ENCODE results near the gene ECE1. TPM values are rescaled to one million over a fixed set of nuclear protein-coding genes. Genes with fewer than 3 reads are reported as not detected.

Gene ECE1
- total RNA-seq, 2 donors from 2014 or later = 75.4 to 219 TPM

DNA sequence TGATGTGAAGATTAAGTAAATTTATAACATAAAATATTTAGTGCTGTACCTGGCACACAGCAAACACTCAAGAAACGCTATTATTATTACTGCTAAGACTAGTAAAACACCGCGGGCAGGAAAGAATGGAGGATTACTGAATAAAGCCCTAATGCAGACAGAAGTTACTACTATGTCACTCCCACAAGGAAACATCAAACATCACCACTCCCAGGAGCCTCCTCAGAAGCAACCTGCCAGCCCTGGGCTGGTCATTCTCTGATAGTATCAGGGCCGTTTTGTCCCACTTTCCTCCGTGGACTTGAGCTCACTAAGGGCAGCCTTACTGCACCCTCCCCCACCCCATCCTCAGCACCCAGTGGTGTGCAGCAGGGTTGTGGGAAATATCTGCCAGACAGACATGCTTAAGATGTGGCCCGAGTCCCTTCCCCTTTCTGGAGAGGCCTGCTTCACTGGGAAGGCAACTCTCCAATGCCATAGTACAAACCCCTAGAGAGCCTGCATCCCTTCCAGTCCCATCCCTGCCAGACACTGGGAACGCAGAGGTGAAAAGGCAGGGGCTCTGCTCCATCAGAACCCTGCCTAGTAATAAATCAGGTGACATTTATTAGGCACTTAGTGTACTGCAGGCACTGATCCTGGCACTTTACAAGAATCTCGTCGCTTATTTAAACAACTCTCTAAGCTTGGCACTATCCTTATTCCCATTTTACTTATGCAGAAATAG is 41.7 kb upstream of the ECE1 start:
- H3K4me1 Mint-ChIP-seq = peaks cover 47% of the 10 kb centered on the region
- no peaks in the 10 kb centered on the region for H3K27me3 Mint-ChIP-seq
- ATAC-seq (replicated peaks) = no peak
- peak overlapping the region; percentile 13 for H3K4me3 Mint-ChIP-seq
- no peaks in the 10 kb centered on the region for H3K9me3 Mint-ChIP-seq
- H3K27ac Mint-ChIP-seq = peak overlapping the region; percentile 38
- H3K36me3 Mint-ChIP-seq (ENCODE audit: low read depth) = peaks cover 75% of the 10 kb centered on the region

DNA sequence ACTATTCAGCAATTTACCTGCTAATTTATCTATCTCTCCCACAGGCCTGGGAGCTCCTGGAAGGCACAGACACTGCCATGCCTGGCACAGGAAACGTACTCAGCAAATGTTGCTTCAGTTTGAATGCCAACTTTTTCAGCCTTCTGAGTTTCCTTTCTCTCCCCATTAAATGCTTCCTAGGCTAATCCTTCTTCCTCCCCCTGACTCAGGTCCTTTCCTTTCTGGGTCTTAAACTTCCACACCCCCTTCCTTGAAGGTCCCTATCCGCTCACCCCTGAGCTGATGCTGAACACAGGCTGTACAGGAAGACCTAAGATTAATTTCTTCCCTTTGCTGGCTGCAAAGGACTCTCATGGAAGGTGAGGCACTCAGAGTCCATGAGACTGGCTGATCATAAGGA is 40.3 kb upstream of the ECE1 start:
- peak overlapping the region; percentile 36 for H3K27ac Mint-ChIP-seq
- ATAC-seq (replicated peaks) = no peak
- H3K36me3 Mint-ChIP-seq (ENCODE audit: low read depth) = peaks cover 75% of the 10 kb centered on the region
- H3K9me3 Mint-ChIP-seq = no peaks in the 10 kb centered on the region
- H3K4me3 Mint-ChIP-seq = peak overlapping the region; percentile 40
- no peaks in the 10 kb centered on the region for H3K27me3 Mint-ChIP-seq
- peaks cover 57% of the 10 kb centered on the region for H3K4me1 Mint-ChIP-seq

DNA sequence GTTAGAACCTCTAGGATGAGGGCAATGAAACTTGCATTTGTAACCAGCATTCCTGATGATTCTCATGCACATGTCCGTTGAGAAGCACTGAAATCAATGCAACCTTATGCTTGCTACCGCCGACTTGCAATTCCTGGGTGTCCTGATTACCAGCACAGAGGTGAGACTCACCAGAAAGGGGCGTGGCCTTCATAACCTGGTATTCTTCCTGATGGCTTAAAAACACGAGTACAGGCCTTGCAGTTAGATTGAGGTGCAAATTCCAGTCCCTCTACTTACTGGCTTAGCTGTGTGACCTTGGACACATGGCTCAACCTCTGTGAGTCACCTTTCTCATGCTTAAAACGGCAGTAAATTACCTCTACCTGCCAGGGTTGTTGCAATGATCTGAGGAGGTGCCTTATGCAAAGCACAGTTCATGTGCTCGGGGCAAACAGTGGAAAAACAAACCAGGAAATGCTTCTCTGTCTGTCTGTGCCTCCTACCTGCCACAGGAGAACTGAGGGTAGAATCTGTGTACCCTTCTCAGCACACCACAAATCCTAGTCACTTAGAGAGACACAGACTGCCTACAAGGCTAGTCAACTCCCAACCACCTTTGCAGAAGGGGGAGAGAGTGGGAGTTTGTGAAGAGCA is 39.1 kb upstream of the ECE1 start:
- H3K36me3 Mint-ChIP-seq (ENCODE audit: low read depth) = peaks cover 68% of the 10 kb centered on the region
- no peak for ATAC-seq (replicated peaks)
- H3K9me3 Mint-ChIP-seq = no peaks in the 10 kb centered on the region

DNA sequence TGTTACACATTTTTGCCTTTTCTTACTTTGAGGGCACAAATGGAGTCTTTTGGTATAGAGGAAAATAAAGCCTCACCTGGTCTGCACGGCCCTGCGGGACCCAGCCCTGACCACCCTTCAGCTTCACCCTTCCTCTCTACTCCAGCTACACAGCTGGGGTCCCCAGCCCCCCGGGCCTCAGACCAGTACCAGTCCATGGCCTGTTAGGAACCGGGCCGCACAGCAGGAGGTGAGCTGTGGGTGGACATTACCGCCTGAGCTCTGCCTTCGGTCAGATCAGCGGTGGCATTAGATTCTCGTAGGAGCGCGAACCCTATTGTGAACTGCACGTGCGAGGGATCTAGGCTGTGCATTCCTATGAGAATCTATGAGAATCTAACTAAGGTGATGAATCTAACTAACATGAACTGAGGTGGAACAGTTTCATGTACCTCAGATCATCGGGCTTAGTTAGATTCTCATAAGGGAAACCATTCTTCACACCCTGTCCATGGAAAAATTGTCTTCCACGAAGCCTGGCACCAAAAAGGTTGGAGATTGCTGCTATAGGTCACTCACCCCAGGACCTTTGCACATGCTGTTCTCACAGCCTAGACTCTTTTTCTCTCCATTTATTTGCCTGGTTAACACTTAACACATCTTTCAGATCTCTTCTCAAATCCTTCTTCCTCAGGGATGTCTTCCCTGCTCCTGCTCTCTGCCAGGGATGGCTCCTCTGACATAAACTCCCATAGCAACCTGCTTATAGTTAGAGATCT is 37.5 kb upstream of the ECE1 start:
- H3K36me3 Mint-ChIP-seq (ENCODE audit: low read depth) = peaks cover 74% of the 10 kb centered on the region
- H3K4me1 Mint-ChIP-seq = peaks cover 62% of the 10 kb centered on the region
- no peak for ATAC-seq (replicated peaks)
- peak overlapping the region; percentile 83 for H3K4me3 Mint-ChIP-seq
- no peaks in the 10 kb centered on the region for H3K27me3 Mint-ChIP-seq
- no peaks in the 10 kb centered on the region for H3K9me3 Mint-ChIP-seq
- H3K27ac Mint-ChIP-seq = peak overlapping the region; percentile 67

More for the DNA sequence above, 39.1 kb upstream of the ECE1 start:
- Mint-ChIP-seq H3K27ac (peak overlapping the region; percentile 72), H3K27me3 (no peaks in the 10 kb centered on the region), H3K4me3 (peak overlapping the region; percentile 46), H3K4me1 (peaks cover 63% of the 10 kb centered on the region)

DNA sequence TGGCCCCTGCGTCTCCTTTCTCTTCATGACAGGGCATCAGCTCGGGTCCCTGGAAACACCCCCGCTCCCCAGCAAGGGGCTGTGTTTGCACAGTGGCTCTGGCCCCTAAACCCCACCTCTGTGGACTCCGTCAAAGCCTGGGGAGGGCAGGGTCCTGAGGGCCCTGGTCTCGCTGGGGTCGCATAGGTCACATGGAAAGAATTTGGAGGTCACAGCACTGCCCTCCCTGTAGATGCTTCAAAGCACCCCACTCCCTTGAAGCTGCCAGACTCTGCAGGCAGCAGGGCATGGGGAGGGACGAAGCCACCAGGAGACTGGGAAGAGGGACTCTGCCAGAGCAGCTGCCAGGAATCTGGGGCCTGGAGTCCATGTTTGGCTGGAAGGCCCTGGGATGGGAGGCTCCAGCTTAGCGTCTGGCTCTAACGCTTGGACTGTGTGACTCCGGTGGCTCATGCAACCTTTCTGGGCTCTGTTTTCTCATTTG is 36.6 kb upstream of the ECE1 start:
- Mint-ChIP-seq H3K9me3 (no peaks in the 10 kb centered on the region), H3K27ac (peak overlapping the region; percentile 90), H3K4me3 (peak overlapping the region; percentile 83), H3K4me1 (peaks cover 57% of the 10 kb centered on the region), H3K27me3 (no peaks in the 10 kb centered on the region), H3K36me3 (ENCODE audit: low read depth) (peaks cover 79% of the 10 kb centered on the region)
- ATAC-seq (replicated peaks) = no peak

DNA sequence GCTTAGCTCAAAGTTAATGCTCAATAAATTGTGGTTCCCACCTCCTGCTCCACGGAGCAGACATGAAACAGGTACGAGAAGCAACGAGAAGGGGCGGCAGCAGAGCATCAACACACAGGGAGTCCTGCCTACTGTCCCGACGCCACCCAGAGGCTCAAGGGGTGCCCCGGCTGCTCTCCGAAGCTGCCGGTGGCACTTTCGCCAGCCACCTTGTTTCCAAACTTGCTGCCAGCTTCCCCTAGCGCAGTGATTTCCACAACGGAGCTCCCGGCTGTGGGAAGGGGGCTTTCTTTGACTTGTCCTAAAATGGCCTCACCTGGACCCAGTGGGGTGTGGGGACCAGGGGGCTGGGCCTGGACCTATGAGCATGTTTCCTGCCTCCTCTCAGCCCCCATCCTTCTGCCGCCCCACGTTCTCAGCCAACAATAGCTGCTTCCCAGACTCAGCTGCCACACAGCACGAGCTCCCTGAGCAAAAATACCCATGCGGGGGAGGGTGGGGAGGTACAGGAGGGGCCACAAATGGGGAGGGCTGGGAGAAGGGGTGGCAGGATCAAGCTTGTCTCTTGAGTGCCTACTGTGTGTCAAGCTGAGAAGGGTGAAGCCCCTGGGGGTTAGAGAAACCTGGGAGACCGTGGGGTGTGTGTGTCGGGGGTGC is 35.6 kb upstream of the ECE1 start:
- Mint-ChIP-seq H3K9me3 (no peaks in the 10 kb centered on the region), H3K4me1 (peaks cover 54% of the 10 kb centered on the region), H3K36me3 (ENCODE audit: low read depth) (peaks cover 77% of the 10 kb centered on the region), H3K27ac (peak overlapping the region; percentile 90), H3K4me3 (peak overlapping the region; percentile 83), H3K27me3 (no peaks in the 10 kb centered on the region)
- no peak for ATAC-seq (replicated peaks)

DNA sequence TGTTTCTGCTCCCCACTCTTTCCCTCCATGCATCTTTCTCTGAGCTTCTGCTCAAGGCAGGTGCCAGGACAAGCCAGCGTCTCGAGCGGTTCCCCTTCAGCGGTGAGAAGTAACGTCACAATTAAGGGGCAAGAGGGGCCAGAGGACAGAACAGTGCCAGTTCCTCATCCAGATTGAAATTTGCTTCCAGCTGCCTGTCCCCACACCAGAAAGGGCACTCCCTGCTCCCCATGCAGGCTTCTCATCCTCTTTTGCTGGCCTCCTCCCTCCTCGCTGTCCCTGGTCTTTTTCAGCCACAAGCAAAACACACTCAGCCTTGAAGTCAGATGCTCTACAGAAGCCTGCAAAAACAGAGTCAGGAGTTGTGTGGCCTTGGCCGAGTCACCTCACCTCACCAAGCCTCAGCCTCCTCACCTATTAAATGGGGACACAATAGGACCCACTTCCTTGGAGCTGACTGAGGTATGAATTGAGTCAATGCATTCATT is 35.0 kb upstream of the ECE1 start:
- ATAC-seq (replicated peaks) = peak; percentile 50
- Mint-ChIP-seq H3K9me3 (no peaks in the 10 kb centered on the region), H3K36me3 (ENCODE audit: low read depth) (peaks cover 77% of the 10 kb centered on the region), H3K27me3 (no peaks in the 10 kb centered on the region), H3K4me1 (peaks cover 50% of the 10 kb centered on the region), H3K27ac (peak overlapping the region; percentile 90), H3K4me3 (peak overlapping the region; percentile 83)

DNA sequence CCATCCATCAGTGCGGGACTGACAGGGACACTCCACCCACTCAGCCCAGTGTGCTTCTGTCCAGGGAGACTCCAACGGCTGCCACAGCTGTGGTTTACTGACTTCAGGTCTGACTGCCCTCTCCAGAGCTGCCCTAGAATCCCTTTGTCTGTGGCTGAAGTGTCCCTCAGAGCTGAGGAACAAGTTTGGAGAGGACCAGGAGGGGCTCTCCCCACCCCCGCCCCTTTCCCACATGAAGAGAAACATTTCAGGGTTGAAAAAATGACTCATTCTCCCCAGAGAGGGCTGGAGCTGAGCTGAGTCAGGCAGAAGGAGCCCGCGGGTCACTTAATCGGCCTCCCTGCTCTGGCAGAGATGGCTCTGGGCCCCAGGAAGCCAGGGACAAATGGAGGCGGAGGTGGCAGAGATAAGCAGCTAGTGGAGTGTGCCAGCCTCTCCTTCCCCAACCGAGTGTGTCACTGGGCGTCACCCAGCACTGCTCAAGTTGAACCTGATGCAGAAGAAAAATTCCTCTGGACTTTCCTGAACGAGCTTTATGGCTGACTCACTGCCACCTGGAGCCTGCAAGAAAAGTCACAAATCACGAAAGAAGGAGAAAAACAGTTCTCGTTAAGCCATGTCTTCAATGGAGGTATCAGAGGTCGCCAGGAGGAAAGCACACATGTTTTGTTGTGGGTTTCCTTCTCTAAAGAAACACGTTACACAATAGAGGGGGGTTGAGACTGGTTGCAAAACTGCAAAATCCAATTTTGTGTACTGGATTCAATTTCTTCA is 34.3 kb upstream of the ECE1 start:
- ATAC-seq (replicated peaks) = peak; percentile 89
- H3K27me3 Mint-ChIP-seq = no peaks in the 10 kb centered on the region
- peak overlapping the region; percentile 83 for H3K4me3 Mint-ChIP-seq
- peaks cover 78% of the 10 kb centered on the region for H3K36me3 Mint-ChIP-seq (ENCODE audit: low read depth)
- H3K27ac Mint-ChIP-seq = peak overlapping the region; percentile 90
- peaks cover 53% of the 10 kb centered on the region for H3K4me1 Mint-ChIP-seq
- no peaks in the 10 kb centered on the region for H3K9me3 Mint-ChIP-seq

DNA sequence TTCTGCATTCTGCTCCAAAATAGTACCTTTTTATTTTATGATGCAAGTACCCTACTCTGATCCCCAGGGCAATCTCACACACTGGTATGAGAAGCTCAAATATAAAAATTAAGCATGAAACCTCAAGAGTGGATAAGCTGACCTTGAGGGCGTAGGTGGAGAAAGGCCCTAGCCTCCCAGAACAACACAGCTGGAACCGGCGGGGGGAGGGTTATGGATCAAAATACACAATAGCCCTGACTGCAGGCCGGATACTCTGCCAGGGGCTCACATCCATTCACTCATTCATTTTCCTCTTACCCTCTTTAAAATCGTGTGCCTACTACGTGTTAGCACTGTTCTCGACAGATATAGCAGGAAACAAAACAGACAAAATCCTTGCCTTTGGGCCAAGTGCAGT is 32.8 kb upstream of the ECE1 start:
- Mint-ChIP-seq H3K9me3 (no peaks in the 10 kb centered on the region), H3K27ac (peak overlapping the region; percentile 58), H3K27me3 (no peaks in the 10 kb centered on the region), H3K36me3 (ENCODE audit: low read depth) (peaks cover 78% of the 10 kb centered on the region), H3K4me1 (peaks cover 45% of the 10 kb centered on the region), H3K4me3 (peak overlapping the region; percentile 83)
- no peak for ATAC-seq (replicated peaks)

DNA sequence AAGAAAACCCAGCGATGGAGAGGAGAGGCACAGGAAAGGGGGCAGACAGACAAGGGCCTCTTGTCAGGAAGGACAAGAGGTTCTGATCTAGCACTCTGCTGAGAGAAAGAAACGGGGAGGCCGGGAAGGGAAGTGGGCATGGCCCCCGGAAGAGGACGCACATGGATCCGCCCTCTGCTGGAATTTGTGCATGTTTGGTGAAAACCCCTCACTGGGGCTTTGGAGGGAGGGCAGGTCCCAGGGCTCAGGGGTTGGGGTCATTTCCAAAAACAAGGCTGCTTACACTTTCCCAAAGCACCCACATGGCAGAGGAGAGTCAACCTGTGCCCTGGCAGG is 32.4 kb upstream of the ECE1 start:
- H3K4me3 Mint-ChIP-seq = peak overlapping the region; percentile 83

DNA sequence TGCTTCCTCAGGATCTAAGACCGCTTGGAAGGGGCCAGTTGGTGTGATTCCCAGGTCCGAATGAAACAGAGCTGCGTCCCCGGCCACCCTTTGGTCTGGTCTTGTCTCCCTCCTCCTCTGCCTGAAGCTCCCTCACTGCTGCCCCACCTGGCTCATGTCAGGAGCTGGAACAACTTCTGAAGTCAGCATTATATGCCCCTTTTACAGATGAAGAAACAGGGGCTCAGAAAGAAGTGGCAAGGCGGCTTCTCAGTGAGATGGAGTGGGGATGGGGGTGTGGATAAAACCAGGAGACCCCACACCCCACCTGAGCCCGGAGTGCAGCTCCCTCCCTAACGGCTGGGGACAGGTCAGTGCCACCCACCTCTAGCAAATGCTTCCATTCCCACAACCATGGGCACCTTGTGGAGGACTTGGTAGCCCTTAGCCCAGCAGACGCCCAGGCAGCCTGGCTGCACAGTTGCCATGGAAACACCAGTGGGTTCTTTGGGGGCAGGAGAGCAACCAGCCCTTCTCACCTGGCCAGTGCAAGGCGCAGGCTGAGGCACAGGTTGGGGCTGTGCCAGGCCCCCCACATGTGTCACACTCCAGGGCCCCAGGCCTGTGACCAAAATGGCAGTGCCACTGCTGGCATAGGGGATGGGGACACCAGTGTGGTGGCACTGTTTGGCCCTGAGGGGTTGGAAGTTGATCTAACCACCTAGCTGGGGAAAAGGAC is 31.9 kb upstream of the ECE1 start:
- no peaks in the 10 kb centered on the region for H3K27me3 Mint-ChIP-seq
- H3K27ac Mint-ChIP-seq = peak overlapping the region; percentile 58
- H3K36me3 Mint-ChIP-seq (ENCODE audit: low read depth) = peaks cover 78% of the 10 kb centered on the region
- H3K4me1 Mint-ChIP-seq = peaks cover 45% of the 10 kb centered on the region
- no peaks in the 10 kb centered on the region for H3K9me3 Mint-ChIP-seq
- ATAC-seq (replicated peaks) = no peak
- peak overlapping the region; percentile 83 for H3K4me3 Mint-ChIP-seq

More for the DNA sequence above, 32.4 kb upstream of the ECE1 start:
- peaks cover 78% of the 10 kb centered on the region for H3K36me3 Mint-ChIP-seq (ENCODE audit: low read depth)
- peak overlapping the region; percentile 58 for H3K27ac Mint-ChIP-seq
- no peak for ATAC-seq (replicated peaks)
- H3K4me1 Mint-ChIP-seq = peaks cover 45% of the 10 kb centered on the region
- H3K27me3 Mint-ChIP-seq = no peaks in the 10 kb centered on the region
- H3K9me3 Mint-ChIP-seq = no peaks in the 10 kb centered on the region

DNA sequence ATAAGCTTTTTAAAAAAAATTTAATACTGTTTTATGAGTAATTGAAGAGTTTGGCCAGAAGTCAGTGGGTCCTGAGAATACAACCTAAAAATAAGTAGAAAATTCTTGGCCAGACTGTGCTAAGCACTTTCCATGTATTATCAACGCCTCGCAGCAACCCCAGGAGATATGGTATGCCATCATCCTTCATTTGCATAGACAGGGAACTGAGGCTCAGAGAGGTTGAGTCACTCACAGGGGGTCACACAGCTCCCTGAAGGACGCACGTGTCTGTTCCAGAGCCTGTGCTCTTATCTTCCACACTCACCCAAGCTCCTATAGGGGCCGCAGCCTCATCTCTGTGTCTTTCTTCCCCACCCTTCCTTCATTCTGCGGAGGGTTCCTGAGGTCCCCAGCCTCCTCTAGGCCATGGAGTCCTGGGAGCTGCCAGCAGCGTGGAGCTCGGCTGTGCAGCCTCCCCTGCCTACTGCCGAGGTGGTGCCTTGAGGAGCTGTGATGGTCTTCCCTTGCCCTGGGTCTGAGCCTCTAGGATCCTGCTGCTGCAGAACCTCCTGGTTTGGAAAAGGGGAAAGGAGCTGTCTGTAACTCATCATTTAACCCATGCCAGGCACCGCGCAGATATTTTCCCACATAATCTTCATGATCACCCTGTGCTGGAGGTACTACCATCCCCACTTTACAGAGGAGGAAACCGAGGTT is 30.3 kb upstream of the ECE1 start:
- H3K27ac Mint-ChIP-seq = peak overlapping the region; percentile 24

More for the DNA sequence above, 30.3 kb upstream of the ECE1 start:
- H3K27me3 Mint-ChIP-seq = no peaks in the 10 kb centered on the region
- H3K4me3 Mint-ChIP-seq = no peak overlapping the region
- ATAC-seq (replicated peaks) = no peak
- H3K9me3 Mint-ChIP-seq = no peaks in the 10 kb centered on the region
- H3K4me1 Mint-ChIP-seq = peaks cover 40% of the 10 kb centered on the region
- peaks cover 81% of the 10 kb centered on the region for H3K36me3 Mint-ChIP-seq (ENCODE audit: low read depth)

All from activated T-helper 17 cell treated with anti-CD3 and anti-CD28 coated beads, Interleukin-2, amount 50 U/mL, for 72 hours (primary cell).